Peyer's patch (tissue), 4 donors: ENCODE measurements around the gene HEXIM2.

Source experiments
- POLR2A ChIP-seq, 2 donors: fragments of 450-650 bp; IDR thresholded peaks; one replicate each; pipeline ENCODE4 v1.5.1; 2017; ENCODE audit warnings: antibody characterized with exemption in 2 of 2, mild to moderate bottlenecking in 2 of 2, moderate library complexity in 2 of 2
- TF ChIP-seq, protein P1 (sequence below), 6 experiments: fragments of 450-650 bp in 4 of 6; fragments of 200-600 bp in 2 of 6; sonication (generic) in 1 of 6; IDR thresholded peaks; one replicate each; pipeline ENCODE4 v1.5.1; 2017 to 2019; ENCODE audit warnings: antibody characterized with exemption in 6 of 6, mild to moderate bottlenecking in 3 of 6, moderate library complexity in 1 of 6

DNA sequence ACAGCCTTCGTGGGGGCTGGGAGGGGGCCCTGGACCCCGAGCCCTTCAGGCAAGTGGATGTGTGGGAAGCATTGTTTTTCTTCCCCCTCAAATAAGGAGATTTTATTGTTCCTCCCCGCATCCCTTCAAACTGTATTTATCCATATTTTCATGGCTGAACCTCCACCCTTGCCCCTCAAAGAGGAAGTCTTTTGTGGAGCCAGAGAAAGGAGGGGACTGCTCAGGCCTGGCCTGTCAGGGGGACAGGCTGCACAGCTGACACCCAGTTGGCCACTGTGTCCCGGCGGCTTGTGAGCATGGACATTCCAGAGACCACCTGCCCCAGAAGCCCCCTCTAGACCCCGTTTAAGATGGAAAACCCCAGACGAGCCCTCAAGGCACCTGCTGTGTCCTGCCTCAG, 15.9 kb downstream of the HEXIM2 start:
- TF ChIP-seq, protein P1, sequence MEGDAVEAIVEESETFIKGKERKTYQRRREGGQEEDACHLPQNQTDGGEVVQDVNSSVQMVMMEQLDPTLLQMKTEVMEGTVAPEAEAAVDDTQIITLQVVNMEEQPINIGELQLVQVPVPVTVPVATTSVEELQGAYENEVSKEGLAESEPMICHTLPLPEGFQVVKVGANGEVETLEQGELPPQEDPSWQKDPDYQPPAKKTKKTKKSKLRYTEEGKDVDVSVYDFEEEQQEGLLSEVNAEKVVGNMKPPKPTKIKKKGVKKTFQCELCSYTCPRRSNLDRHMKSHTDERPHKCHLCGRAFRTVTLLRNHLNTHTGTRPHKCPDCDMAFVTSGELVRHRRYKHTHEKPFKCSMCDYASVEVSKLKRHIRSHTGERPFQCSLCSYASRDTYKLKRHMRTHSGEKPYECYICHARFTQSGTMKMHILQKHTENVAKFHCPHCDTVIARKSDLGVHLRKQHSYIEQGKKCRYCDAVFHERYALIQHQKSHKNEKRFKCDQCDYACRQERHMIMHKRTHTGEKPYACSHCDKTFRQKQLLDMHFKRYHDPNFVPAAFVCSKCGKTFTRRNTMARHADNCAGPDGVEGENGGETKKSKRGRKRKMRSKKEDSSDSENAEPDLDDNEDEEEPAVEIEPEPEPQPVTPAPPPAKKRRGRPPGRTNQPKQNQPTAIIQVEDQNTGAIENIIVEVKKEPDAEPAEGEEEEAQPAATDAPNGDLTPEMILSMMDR (IDR thresholded peaks at IDR 0.05), result no peak
- TF ChIP-seq POLR2A (IDR thresholded peaks at IDR 0.05), result no peak
